ENCODE data around the gene PBRM1.

Gene PBRM1

GRCh38 chr3:52537165-52537620 lies 148.5 kb downstream of the PBRM1 start:
- TF ChIP-seq CTCF (IDR thresholded peaks at IDR 0.05; ENCODE audit: extremely low read depth, insufficient read depth, missing control alignments): no peak
- DNase-seq (ENCODE audit: low spot score): no peak
- in situ Hi-C loops (cut with MboI; ENCODE audit: low pct_unique_long_range_greater_than_20kb, low sequenced_read_pairs, unreplicated experiment): no loop called here

GRCh38 chr3:52536369-52537164 lies 149.1 kb downstream of the PBRM1 start, which contains the start of gene UQCC5:
TSS of gene UQCC5 (plus strand) at chr3:52536605. CDS start at chr3:52536756, 151 bp downstream.
- in situ Hi-C loops (cut with MboI; ENCODE audit: low pct_unique_long_range_greater_than_20kb, low sequenced_read_pairs, unreplicated experiment): no loop called here
- peak; percentile 14 for TF ChIP-seq CTCF (IDR thresholded peaks at IDR 0.05; ENCODE audit: extremely low read depth, insufficient read depth, missing control alignments)
- DNase-seq (ENCODE audit: low spot score): peak; percentile 98

GRCh38 chr3:52536112-52536368 lies 149.7 kb downstream of the PBRM1 start:
- in situ Hi-C loops (cut with MboI; ENCODE audit: low pct_unique_long_range_greater_than_20kb, low sequenced_read_pairs, unreplicated experiment): no loop called here
- DNase-seq (ENCODE audit: low spot score): no peak
- no peak for TF ChIP-seq CTCF (IDR thresholded peaks at IDR 0.05; ENCODE audit: extremely low read depth, insufficient read depth, missing control alignments)

- peak; percentile 20 for DNase-seq (ENCODE audit: low spot score)
- TF ChIP-seq CTCF (IDR thresholded peaks at IDR 0.05; ENCODE audit: extremely low read depth, insufficient read depth, missing control alignments): no peak
- in situ Hi-C loops (cut with MboI; ENCODE audit: low pct_unique_long_range_greater_than_20kb, low sequenced_read_pairs, unreplicated experiment): no loop called here
These were observed 150.2 kb downstream of the PBRM1 start for GRCh38 chr3:52535411-52536111.

GRCh38 chr3:52534281-52535183 lies 151.2 kb downstream of the PBRM1 start:
- in situ Hi-C loops (cut with MboI; ENCODE audit: low pct_unique_long_range_greater_than_20kb, low sequenced_read_pairs, unreplicated experiment): no loop called here
- no peak for TF ChIP-seq CTCF (IDR thresholded peaks at IDR 0.05; ENCODE audit: extremely low read depth, insufficient read depth, missing control alignments)
- peak; percentile 31 for DNase-seq (ENCODE audit: low spot score)

- peak; percentile 97 for DNase-seq (ENCODE audit: low spot score)
- in situ Hi-C loops (cut with MboI; ENCODE audit: low pct_unique_long_range_greater_than_20kb, low sequenced_read_pairs, unreplicated experiment): no loop called here
- TF ChIP-seq CTCF (IDR thresholded peaks at IDR 0.05; ENCODE audit: extremely low read depth, insufficient read depth, missing control alignments): peak; percentile 39
These were observed 152.0 kb downstream of the PBRM1 start, which contains the start of gene NT5DC2 for GRCh38 chr3:52533623-52534280. TSS of gene NT5DC2 (minus strand) at chr3:52533857. CDS start at chr3:52533737, 120 bp downstream.

All from GM13977 (cell line).